Inferior parietal cortex (tissue), 1 donor: ENCODE data around the gene ANKRD6.

Source experiments
- DNase-seq: peaks from one replicate; pipeline ENCODE4 v3.0.0-alpha.2; 2016; ENCODE audit errors: extremely low spot score

Gene ANKRD6

GRCh38 chr6:89564752-89565427 lies 131.9 kb downstream of the ANKRD6 start:
- DNase-seq = no peak

- no peak for DNase-seq
Measured at GRCh38 chr6:89566008-89566800, 133.3 kb downstream of the ANKRD6 start.

- DNase-seq = no peak
Measured at GRCh38 chr6:89566930-89567629, 134.1 kb downstream of the ANKRD6 start.

GRCh38 chr6:89567630-89568390 lies 134.9 kb downstream of the ANKRD6 start:
- no peak for DNase-seq

GRCh38 chr6:89574910-89575561 lies 142.1 kb downstream of the ANKRD6 start:
- DNase-seq = no peak

- no peak for DNase-seq
Measured at GRCh38 chr6:89575562-89575960, 142.6 kb downstream of the ANKRD6 start.

GRCh38 chr6:89580997-89581666 lies 148.2 kb downstream of the ANKRD6 start:
- no peak for DNase-seq

GRCh38 chr6:89581689-89582088 lies 148.7 kb downstream of the ANKRD6 start:
- no peak for DNase-seq

GRCh38 chr6:89582669-89583325 lies 149.8 kb downstream of the ANKRD6 start:
- no peak for DNase-seq

GRCh38 chr6:89583559-89583958 lies 150.6 kb downstream of the ANKRD6 start:
- DNase-seq = no peak

GRCh38 chr6:89584539-89584938 lies 151.6 kb downstream of the ANKRD6 start:
- DNase-seq = no peak

- DNase-seq = no peak
Measured at GRCh38 chr6:89585154-89585553, 152.2 kb downstream of the ANKRD6 start.

- DNase-seq = no peak
Measured at GRCh38 chr6:89589297-89590025, 156.5 kb downstream of the ANKRD6 start.

- DNase-seq = no peak
Measured at GRCh38 chr6:89590133-89590532, 157.2 kb downstream of the ANKRD6 start.

GRCh38 chr6:89591745-89592144 lies 158.8 kb downstream of the ANKRD6 start:
- DNase-seq = no peak

GRCh38 chr6:89596056-89596455 lies 163.1 kb downstream of the ANKRD6 start:
- no peak for DNase-seq

- no peak for DNase-seq
Measured at GRCh38 chr6:89596484-89596883, 163.5 kb downstream of the ANKRD6 start.

GRCh38 chr6:89597372-89597771 lies 164.4 kb downstream of the ANKRD6 start:
- DNase-seq = no peak

GRCh38 chr6:89597988-89598387 lies 165.0 kb downstream of the ANKRD6 start:
- peak; percentile 22 for DNase-seq

- DNase-seq = no peak
Measured at GRCh38 chr6:89599727-89600126, 166.8 kb downstream of the ANKRD6 start.
